Ascending aorta (tissue), 2 donors: Measurements from ENCODE around the gene BPIFB1. TPM values are rescaled to one million over a fixed set of nuclear protein-coding genes. Genes with fewer than 3 reads are reported as not detected.

ENCODE experiments used
- DNase-seq, 2 donors: peaks; one replicate each; pipeline ENCODE4 v3.0.0-alpha.2; 2019; ENCODE audit warnings: low spot score in 2 of 2
- H3K27ac ChIP-seq, 2 donors: fragments of 200-600 bp; sonication (generic); one replicate each; pipeline ENCODE4 v1.5.1; 2016 to 2017; ENCODE audit warnings: mild to moderate bottlenecking in 1 of 2
- H3K27me3 ChIP-seq: fragments of 200-600 bp; sonication (generic); one replicate; pipeline ENCODE4 v1.5.1; 2017
- H3K36me3 ChIP-seq, 2 donors: fragments of 200-600 bp; sonication (generic); one replicate each; pipeline ENCODE4 v1.5.1; 2016
- H3K4me1 ChIP-seq, 2 donors: fragments of 200-600 bp; sonication (generic); one replicate each; pipeline ENCODE4 v1.5.1; 2016 to 2017; ENCODE audit warnings: mild to moderate bottlenecking in 1 of 2
- H3K4me3 ChIP-seq, 2 donors: fragments of 200-600 bp; sonication (generic); one replicate each; pipeline ENCODE4 v1.5.1; 2016 to 2017; ENCODE audit warnings: mild to moderate bottlenecking in 1 of 2
- H3K9me3 ChIP-seq, 2 donors: fragments of 200-600 bp; sonication (generic); one replicate each; pipeline ENCODE4 v1.5.1; 2016
- CTCF ChIP-seq, 3 experiments: fragments of 200-600 bp in 2 of 3; fragments of 450-650 bp in 1 of 3; sonication (generic) in 2 of 3; IDR thresholded peaks; one replicate each; pipeline ENCODE4 v1.5.1; 2016 to 2019; ENCODE audit warnings: antibody characterized with exemption in 3 of 3, mild to moderate bottlenecking in 1 of 3, moderate library complexity in 1 of 3
- intact Hi-C: fragments of 100-400 bp; cut with DNase I; formaldehyde crosslinking; loops from one replicate; pipeline ENCODE4 v1.15.1; 2023
- total RNA-seq: library from RNA; depleted of rRNA; stranded (reverse); fragments of >200 nt; gene quantifications from one replicate; pipeline ENCODE4 v1.1.0, GENCODE V29; 2016

Gene BPIFB1
- total RNA-seq, 1 donor from 2014 or later, result not detected

GRCh38 chr20:33290852-33291251, 7.8 kb downstream of the BPIFB1 start:
- Histone ChIP-seq H3K27ac (no peak overlapping the region), H3K36me3 (no peaks in the 10 kb centered on the region), H3K27me3 (no peaks in the 10 kb centered on the region), H3K4me3 (no peak overlapping the region), H3K9me3 (no peaks in the 10 kb centered on the region), H3K4me1 (no peaks in the 10 kb centered on the region)
- intact Hi-C loops, result loop anchor here (10.0 kb wide), 1 partner anchor 386 kb away; no protein-coding TSS in a partner anchor
- no peak for DNase-seq
- no peak for TF ChIP-seq CTCF (IDR thresholded peaks at IDR 0.05)

GRCh38 chr20:33291416-33291815, 8.4 kb downstream of the BPIFB1 start:
- Histone ChIP-seq H3K9me3 (no peaks in the 10 kb centered on the region), H3K4me1 (no peaks in the 10 kb centered on the region), H3K27ac (no peak overlapping the region), H3K36me3 (no peaks in the 10 kb centered on the region), H3K4me3 (no peak overlapping the region), H3K27me3 (no peaks in the 10 kb centered on the region)
- DNase-seq, result no peak
- TF ChIP-seq CTCF (IDR thresholded peaks at IDR 0.05), result no peak
- intact Hi-C loops, result loop anchor here (10.0 kb wide), 1 partner anchor 387 kb away; no protein-coding TSS in a partner anchor

- no peaks in the 10 kb centered on the region for H3K4me1 ChIP-seq
- TF ChIP-seq CTCF (IDR thresholded peaks at IDR 0.05), result peak in 2 of 3 experiments; percentile 40 to 58
- intact Hi-C loops, result loop anchor here (10.0 kb wide), 1 partner anchor 387 kb away; no protein-coding TSS in a partner anchor
- no peaks in the 10 kb centered on the region for H3K36me3 ChIP-seq
- H3K27me3 ChIP-seq, result no peaks in the 10 kb centered on the region
- no peak overlapping the region for H3K4me3 ChIP-seq
- DNase-seq, result no peak
- H3K9me3 ChIP-seq, result no peaks in the 10 kb centered on the region
- H3K27ac ChIP-seq, result no peak overlapping the region
Observed at GRCh38 chr20:33291830-33292355, 8.9 kb downstream of the BPIFB1 start.

- intact Hi-C loops, result loop anchor here (10.0 kb wide), 1 partner anchor 391 kb away; no protein-coding TSS in a partner anchor
- Histone ChIP-seq H3K36me3 (no peaks in the 10 kb centered on the region), H3K4me3 (no peak overlapping the region), H3K9me3 (no peaks in the 10 kb centered on the region), H3K27me3 (no peaks in the 10 kb centered on the region), H3K27ac (no peak overlapping the region), H3K4me1 (no peaks in the 10 kb centered on the region)
- no peak for TF ChIP-seq CTCF (IDR thresholded peaks at IDR 0.05)
- DNase-seq, result no peak
Observed at GRCh38 chr20:33296206-33296605, 13.2 kb downstream of the BPIFB1 start.

GRCh38 chr20:33298391-33298790, 15.4 kb downstream of the BPIFB1 start:
- intact Hi-C loops, result loop anchor here (10.0 kb wide), 1 partner anchor 394 kb away; no protein-coding TSS in a partner anchor
- H3K27ac ChIP-seq, result no peak overlapping the region
- TF ChIP-seq CTCF (IDR thresholded peaks at IDR 0.05), result no peak
- no peaks in the 10 kb centered on the region for H3K27me3 ChIP-seq
- H3K4me1 ChIP-seq, result no peaks in the 10 kb centered on the region
- no peaks in the 10 kb centered on the region for H3K36me3 ChIP-seq
- DNase-seq, result no peak
- H3K9me3 ChIP-seq, result no peaks in the 10 kb centered on the region
- no peak overlapping the region for H3K4me3 ChIP-seq
